VCaP (cell line): ENCODE data around the gene FEZ2.

ENCODE experiments used
- H3K27ac ChIP-seq: fragments of 450-650 bp; 2 replicates; pipeline ENCODE4 v1.5.1; 2017
- CTCF ChIP-seq: fragments of 450-650 bp; conservative IDR thresholded peaks from 2 replicates; pipeline ENCODE4 v1.5.1; 2017; ENCODE audit warnings: mild to moderate bottlenecking, moderate library complexity

The FEZ2 gene

DNA sequence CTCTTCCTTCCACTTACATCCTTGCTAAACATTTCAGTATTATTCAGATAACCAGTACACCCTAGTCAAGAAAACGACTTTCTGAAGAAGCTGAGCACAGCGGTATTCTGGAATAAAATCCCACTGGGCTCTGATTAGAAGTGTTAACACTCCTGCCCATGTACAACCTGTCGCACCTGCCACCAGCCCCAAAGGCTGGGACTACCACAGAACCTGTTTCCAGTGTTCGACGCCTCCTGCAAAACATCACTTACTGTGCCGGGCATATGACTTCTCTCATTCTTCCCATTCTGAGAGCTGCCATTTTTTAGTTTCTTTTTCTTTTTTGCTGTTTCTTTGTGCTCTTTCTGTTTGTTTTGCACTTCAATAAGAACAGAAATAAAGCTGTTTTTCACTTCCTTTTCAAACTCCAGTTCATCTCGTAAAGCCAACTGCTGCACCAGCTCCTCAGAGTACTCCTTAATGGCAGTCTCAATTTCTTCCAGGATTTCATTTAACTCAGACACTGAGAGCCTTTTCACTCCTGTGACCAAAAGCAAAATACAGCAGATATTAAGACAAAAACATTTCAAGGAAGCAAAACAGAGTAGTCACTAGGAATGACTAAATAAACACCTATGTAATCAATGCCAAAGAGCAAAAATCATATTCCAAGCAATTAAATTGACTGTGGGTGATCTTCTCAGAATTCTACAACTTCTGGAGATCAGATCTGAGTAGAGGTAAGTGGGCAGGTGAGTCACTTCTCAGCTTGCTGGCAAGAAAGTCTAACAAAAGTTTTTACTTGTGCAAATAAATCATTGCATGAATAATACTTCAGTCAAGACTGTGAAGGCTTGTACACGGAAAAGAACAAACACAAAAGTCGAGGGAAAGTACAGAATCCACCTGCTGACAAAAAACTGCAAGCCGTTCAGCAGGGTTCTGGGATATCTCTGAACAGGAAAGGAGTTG lies 19.3 kb downstream of the FEZ2 start:
- TF ChIP-seq CTCF: no peak
- no peak overlapping the region for H3K27ac ChIP-seq

- no peak overlapping the region for H3K27ac ChIP-seq
- no peak for TF ChIP-seq CTCF
Measured at GRCh38 chr2:36577884-36578283, 20.1 kb downstream of the FEZ2 start.

DNA sequence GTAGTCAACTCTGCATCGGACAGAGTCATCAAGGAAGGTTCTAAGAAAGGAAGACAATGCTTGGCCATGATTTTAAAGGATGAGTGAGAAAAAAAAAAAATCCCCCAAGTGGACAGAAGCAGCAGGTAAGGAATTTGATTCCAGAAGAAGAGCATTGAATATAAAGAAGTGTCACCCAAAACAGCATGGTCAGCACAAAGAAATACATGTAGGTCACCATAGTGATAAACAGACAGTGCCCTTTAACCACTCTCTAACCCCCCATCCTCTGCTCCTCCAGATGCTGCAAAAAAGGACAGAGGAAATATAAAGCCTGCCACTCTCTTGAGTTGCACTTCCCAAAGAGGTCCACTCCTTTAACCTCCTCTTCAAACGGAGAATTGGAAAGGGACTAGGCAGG lies 23.4 kb downstream of the FEZ2 start:
- H3K27ac ChIP-seq: no peak overlapping the region
- TF ChIP-seq CTCF: no peak

- no peak overlapping the region for H3K27ac ChIP-seq
- TF ChIP-seq CTCF: no peak
Measured at GRCh38 chr2:36573165-36573564, 24.8 kb downstream of the FEZ2 start.

DNA sequence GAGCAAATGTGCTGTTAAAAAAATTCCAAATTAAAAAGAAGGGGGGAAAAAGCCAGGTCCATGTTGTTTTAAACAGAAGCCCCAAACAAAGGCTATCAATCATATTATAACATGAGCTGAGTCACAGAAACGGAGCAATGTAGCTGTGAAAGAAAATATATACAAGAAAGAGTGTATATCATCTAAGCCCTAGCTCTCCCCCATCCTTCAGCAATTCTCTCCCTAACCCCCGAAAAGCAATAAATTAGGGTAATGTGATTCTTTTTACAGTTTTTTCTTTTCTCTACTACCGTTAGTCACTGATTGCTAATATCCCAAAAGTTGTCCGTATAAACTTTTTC lies 25.3 kb downstream of the FEZ2 start:
- no peak overlapping the region for H3K27ac ChIP-seq
- no peak for TF ChIP-seq CTCF

GRCh38 chr2:36572054-36572718 lies 25.8 kb downstream of the FEZ2 start:
- no peak overlapping the region for H3K27ac ChIP-seq

More at GRCh38 chr2:36572054-36572718, 25.8 kb downstream of the FEZ2 start:
- no peak for TF ChIP-seq CTCF
